GM12891 (cell line): ENCODE data around the gene LSM7.

Source experiments
- PAX5 ChIP-seq: IDR thresholded peaks from 2 replicates; pipeline ENCODE4 v1.6.1; 2011; ENCODE audit warnings: low read length, moderate library complexity, mild to moderate bottlenecking; ENCODE audit not compliant: insufficient read depth, severe bottlenecking
- POLR2A ChIP-seq: IDR thresholded peaks from 2 replicates; pipeline ENCODE4 v1.6.1; 2011; ENCODE audit warnings: low read depth, low read length, control low read depth
- POLR2AphosphoS5 ChIP-seq: IDR thresholded peaks from 2 replicates; pipeline ENCODE4 v1.6.1; 2011; ENCODE audit warnings: low read depth, low read length, control low read depth
- POU2F2 ChIP-seq: IDR thresholded peaks from 2 replicates; pipeline ENCODE4 v1.6.1; 2011; ENCODE audit warnings: low read depth, mild to moderate bottlenecking, control low read depth, low read length, moderate library complexity
- SPI1 ChIP-seq: IDR thresholded peaks from 2 replicates; pipeline ENCODE4 v1.6.1; 2011; ENCODE audit warnings: low read depth, low read length, control low read depth
- TAF1 ChIP-seq: IDR thresholded peaks from 2 replicates; pipeline ENCODE4 v1.6.1; 2011; ENCODE audit warnings: low read depth, low read length, control low read depth

GRCh38 chr19:2275588-2276428 is 52.6 kb downstream of the LSM7 start:
- TF ChIP-seq POLR2A: no peak
- TF ChIP-seq POLR2AphosphoS5: no peak; the same call in 1 of the 2 replicates
- no peak for TF ChIP-seq TAF1
- no peak for TF ChIP-seq SPI1
- TF ChIP-seq PAX5: no peak
- TF ChIP-seq POU2F2: no peak
